ENCODE measurements around the gene DYNC1I1. TPM values are rescaled to one million over a fixed set of nuclear protein-coding genes. Genes with fewer than 3 reads are reported as not detected.
"Not testable (repeated sequence)": the region's sequence is repeated elsewhere in the genome, so short reads cannot be mapped to it uniquely, and the experiment has no call there.

The DYNC1I1 gene
- total RNA-seq, 1 experiment from 2014 or later: 18.2 TPM

GRCh38 chr7:95922191-95922590 is 149.8 kb downstream of the DYNC1I1 start:
- DNase-seq (ENCODE audit: low read depth, low spot score): no peak
- in situ Hi-C loops (cut with HindIII; ENCODE audit: low pct_unique_long_range_greater_than_20kb, low sequenced_read_pairs): no loop called here

- DNase-seq (ENCODE audit: low read depth, low spot score): no peak
- in situ Hi-C loops (cut with HindIII; ENCODE audit: low pct_unique_long_range_greater_than_20kb, low sequenced_read_pairs): no loop called here
Observed at GRCh38 chr7:95925236-95925635, 152.9 kb downstream of the DYNC1I1 start.

- no peak for DNase-seq (ENCODE audit: low read depth, low spot score)
- in situ Hi-C loops (cut with HindIII; ENCODE audit: low pct_unique_long_range_greater_than_20kb, low sequenced_read_pairs): no loop called here
Observed at GRCh38 chr7:95925971-95926370, 153.6 kb downstream of the DYNC1I1 start.

GRCh38 chr7:95927756-95928155 is 155.4 kb downstream of the DYNC1I1 start:
- no peak for DNase-seq (ENCODE audit: low read depth, low spot score)
- in situ Hi-C loops (cut with HindIII; ENCODE audit: low pct_unique_long_range_greater_than_20kb, low sequenced_read_pairs): no loop called here

- in situ Hi-C loops (cut with HindIII; ENCODE audit: low pct_unique_long_range_greater_than_20kb, low sequenced_read_pairs): no loop called here
- DNase-seq (ENCODE audit: low read depth, low spot score): no peak
Observed at GRCh38 chr7:95929710-95930280, 157.4 kb downstream of the DYNC1I1 start.

- in situ Hi-C loops (cut with HindIII; ENCODE audit: low pct_unique_long_range_greater_than_20kb, low sequenced_read_pairs): no loop called here
- DNase-seq (ENCODE audit: low read depth, low spot score): no peak
Observed at GRCh38 chr7:95931460-95932232, 159.3 kb downstream of the DYNC1I1 start.

GRCh38 chr7:95933618-95934017 is 161.3 kb downstream of the DYNC1I1 start:
- in situ Hi-C loops (cut with HindIII; ENCODE audit: low pct_unique_long_range_greater_than_20kb, low sequenced_read_pairs): no loop called here
- no peak for DNase-seq (ENCODE audit: low read depth, low spot score)

GRCh38 chr7:95944867-95945266 is 172.5 kb downstream of the DYNC1I1 start:
- DNase-seq (ENCODE audit: low read depth, low spot score); in situ Hi-C loops (cut with HindIII; ENCODE audit: low pct_unique_long_range_greater_than_20kb, low sequenced_read_pairs): not testable (repeated sequence)

- in situ Hi-C loops (cut with HindIII; ENCODE audit: low pct_unique_long_range_greater_than_20kb, low sequenced_read_pairs): no loop called here
- DNase-seq (ENCODE audit: low read depth, low spot score): no peak
Observed at GRCh38 chr7:95950698-95951097, 178.3 kb downstream of the DYNC1I1 start.

- no peak for DNase-seq (ENCODE audit: low read depth, low spot score)
- in situ Hi-C loops (cut with HindIII; ENCODE audit: low pct_unique_long_range_greater_than_20kb, low sequenced_read_pairs): no loop called here
Observed at GRCh38 chr7:95951531-95951930, 179.2 kb downstream of the DYNC1I1 start.

- DNase-seq (ENCODE audit: low read depth, low spot score): no peak
- in situ Hi-C loops (cut with HindIII; ENCODE audit: low pct_unique_long_range_greater_than_20kb, low sequenced_read_pairs): no loop called here
Observed at GRCh38 chr7:95951997-95952795, 179.8 kb downstream of the DYNC1I1 start.

- in situ Hi-C loops (cut with HindIII; ENCODE audit: low pct_unique_long_range_greater_than_20kb, low sequenced_read_pairs): no loop called here
- DNase-seq (ENCODE audit: low read depth, low spot score): no peak
Observed at GRCh38 chr7:95952851-95953250, 180.5 kb downstream of the DYNC1I1 start.

GRCh38 chr7:95955748-95956147 is 183.4 kb downstream of the DYNC1I1 start:
- in situ Hi-C loops (cut with HindIII; ENCODE audit: low pct_unique_long_range_greater_than_20kb, low sequenced_read_pairs): no loop called here
- no peak for DNase-seq (ENCODE audit: low read depth, low spot score)

- DNase-seq (ENCODE audit: low read depth, low spot score): no peak
- in situ Hi-C loops (cut with HindIII; ENCODE audit: low pct_unique_long_range_greater_than_20kb, low sequenced_read_pairs): no loop called here
Observed at GRCh38 chr7:95957510-95957909, 185.2 kb downstream of the DYNC1I1 start.

GRCh38 chr7:95960706-95961244 is 188.4 kb downstream of the DYNC1I1 start:
- DNase-seq (ENCODE audit: low read depth, low spot score): no peak
- in situ Hi-C loops (cut with HindIII; ENCODE audit: low pct_unique_long_range_greater_than_20kb, low sequenced_read_pairs): no loop called here

GRCh38 chr7:95963446-95963990 is 191.2 kb downstream of the DYNC1I1 start:
- DNase-seq (ENCODE audit: low read depth, low spot score): peak; percentile 85
- in situ Hi-C loops (cut with HindIII; ENCODE audit: low pct_unique_long_range_greater_than_20kb, low sequenced_read_pairs): no loop called here

GRCh38 chr7:95971716-95972115 is 199.4 kb downstream of the DYNC1I1 start:
- in situ Hi-C loops (cut with HindIII; ENCODE audit: low pct_unique_long_range_greater_than_20kb, low sequenced_read_pairs): no loop called here
- no peak for DNase-seq (ENCODE audit: low read depth, low spot score)

GRCh38 chr7:95972523-95972922 is 200.2 kb downstream of the DYNC1I1 start:
- no peak for DNase-seq (ENCODE audit: low read depth, low spot score)
- in situ Hi-C loops (cut with HindIII; ENCODE audit: low pct_unique_long_range_greater_than_20kb, low sequenced_read_pairs): no loop called here

Data from SK-MEL-5 (cell line).